ENCODE measurements around the gene TTR.

Gene TTR

DNA sequence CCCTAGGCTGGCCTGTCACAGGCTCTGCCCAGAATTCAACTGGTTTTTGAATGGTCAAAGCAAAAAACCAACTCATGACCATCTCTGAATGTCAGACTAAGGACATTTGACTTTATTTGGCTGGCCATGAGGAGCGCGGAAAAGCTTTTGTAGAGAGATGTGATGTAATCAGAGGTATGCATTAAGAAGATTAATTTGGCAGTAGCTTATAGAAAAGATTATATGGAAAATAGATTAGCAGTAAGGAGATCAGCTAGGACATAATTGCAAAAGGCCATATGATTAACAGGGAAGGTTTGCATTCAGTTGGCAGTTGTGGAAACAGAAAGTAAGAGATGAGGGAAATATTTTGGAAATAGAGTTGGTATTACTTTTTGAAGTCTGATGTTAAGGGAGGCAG, 12.3 kb upstream of the TTR start:
- DNase-seq (ENCODE audit: low spot score): no peak

- DNase-seq (ENCODE audit: low spot score): no peak
These were observed 10.0 kb upstream of the TTR start for GRCh38 chr18:31581498-31582197.

DNA sequence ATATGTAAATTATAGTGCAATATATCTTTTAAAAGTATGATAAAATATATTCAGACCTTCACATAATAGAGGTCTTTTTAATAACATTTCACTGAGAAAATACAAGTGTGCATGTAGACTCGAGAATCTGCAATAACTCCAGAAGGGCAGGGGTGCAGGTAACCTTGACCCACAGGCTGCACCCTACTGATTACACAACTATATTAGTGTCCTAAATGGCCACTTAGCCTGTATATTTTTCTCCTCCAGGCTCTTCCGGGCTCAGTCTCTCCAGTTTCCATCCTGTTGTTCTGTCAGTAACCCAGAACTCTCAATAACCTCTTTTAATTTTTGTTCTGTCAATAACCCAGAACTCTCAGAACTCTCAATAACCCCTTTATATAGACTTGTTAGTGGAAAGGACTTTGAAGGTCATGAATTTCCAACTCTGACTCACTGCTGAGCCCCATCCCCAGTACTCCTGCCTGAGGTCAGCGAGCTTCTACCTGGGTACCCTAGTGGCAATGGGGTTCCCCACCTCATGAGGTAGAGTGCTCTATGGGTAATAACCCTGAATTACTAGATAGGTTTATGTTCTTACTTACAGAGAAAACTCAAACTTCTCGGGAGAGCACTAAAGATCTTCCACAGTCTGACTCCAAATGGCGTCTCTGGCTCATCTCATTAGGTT, 8.4 kb upstream of the TTR start:
- no peak for DNase-seq (ENCODE audit: low spot score)

- DNase-seq (ENCODE audit: low spot score): no peak
These were observed 5.7 kb upstream of the TTR start for GRCh38 chr18:31585991-31586390.

- DNase-seq (ENCODE audit: low spot score): no peak
These were observed 5.1 kb upstream of the TTR start for GRCh38 chr18:31586616-31587015.

- no peak for DNase-seq (ENCODE audit: low spot score)
These were observed 4.1 kb upstream of the TTR start for GRCh38 chr18:31587529-31587928.

DNA sequence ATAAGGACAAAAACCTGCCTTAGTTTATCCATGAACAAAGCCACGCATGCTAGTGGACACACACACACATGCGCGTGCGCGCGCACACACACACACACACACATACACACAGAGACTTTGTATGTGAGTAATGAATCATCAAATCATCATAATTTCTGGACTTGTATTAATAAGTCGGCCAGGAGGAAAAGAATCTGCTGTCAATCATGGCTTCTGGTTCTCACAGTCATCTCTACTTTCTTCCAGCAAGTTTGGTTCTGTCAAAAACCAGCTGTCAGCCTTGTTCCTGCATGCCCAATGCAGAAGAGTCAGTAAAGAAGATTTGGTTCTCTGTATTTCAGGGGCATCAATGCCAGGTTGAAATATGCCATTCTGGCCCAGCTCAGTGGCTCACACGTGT, 1.1 kb upstream of the TTR start:
- DNase-seq (ENCODE audit: low spot score): no peak

DNA sequence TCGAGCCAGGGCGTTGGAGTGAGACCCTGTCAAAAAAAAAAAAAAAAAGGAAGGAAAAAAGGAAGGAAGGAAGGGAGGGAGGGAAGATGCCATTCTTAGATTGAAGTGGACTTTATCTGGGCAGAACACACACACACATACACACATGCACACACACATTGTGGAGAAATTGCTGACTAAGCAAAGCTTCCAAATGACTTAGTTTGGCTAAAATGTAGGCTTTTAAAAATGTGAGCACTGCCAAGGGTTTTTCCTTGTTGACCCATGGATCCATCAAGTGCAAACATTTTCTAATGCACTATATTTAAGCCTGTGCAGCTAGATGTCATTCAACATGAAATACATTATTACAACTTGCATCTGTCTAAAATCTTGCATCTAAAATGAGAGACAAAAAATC, 564 bp upstream of the TTR start:
- no peak for DNase-seq (ENCODE audit: low spot score)

- DNase-seq (ENCODE audit: low spot score): no peak
These were observed 955 bp downstream of the TTR start for GRCh38 chr18:31592506-31593157.

DNA sequence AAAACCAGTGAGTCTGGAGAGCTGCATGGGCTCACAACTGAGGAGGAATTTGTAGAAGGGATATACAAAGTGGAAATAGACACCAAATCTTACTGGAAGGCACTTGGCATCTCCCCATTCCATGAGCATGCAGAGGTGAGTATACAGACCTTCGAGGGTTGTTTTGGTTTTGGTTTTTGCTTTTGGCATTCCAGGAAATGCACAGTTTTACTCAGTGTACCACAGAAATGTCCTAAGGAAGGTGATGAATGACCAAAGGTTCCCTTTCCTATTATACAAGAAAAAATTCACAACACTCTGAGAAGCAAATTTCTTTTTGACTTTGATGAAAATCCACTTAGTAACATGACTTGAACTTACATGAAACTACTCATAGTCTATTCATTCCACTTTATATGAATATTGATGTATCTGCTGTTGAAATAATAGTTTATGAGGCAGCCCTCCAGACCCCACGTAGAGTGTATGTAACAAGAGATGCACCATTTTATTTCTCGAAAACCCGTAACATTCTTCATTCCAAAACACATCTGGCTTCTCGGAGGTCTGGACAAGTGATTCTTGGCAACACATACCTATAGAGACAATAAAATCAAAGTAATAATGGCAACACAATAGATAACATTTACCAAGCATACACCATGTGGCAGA, 3.6 kb downstream of the TTR start:
- DNase-seq (ENCODE audit: low spot score): no peak

DNA sequence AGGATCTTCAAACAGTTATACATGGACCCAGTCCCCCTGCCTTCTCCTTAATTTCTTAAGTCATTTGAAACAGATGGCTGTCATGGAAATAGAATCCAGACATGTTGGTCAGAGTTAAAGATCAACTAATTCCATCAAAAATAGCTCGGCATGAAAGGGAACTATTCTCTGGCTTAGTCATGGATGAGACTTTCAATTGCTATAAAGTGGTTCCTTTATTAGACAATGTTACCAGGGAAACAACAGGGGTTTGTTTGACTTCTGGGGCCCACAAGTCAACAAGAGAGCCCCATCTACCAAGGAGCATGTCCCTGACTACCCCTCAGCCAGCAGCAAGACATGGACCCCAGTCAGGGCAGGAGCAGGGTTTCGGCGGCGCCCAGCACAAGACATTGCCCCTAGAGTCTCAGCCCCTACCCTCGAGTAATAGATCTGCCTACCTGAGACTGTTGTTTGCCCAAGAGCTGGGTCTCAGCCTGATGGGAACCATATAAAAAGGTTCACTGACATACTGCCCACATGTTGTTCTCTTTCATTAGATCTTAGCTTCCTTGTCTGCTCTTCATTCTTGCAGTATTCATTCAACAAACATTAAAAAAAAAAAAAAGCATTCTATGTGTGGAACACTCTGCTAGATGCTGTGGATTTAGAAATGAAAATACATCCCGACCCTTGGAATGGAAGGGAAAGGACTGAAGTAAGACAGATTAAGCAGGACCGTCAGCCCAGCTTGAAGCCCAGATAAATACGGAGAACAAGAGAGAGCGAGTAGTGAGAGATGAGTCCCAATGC, 4.6 kb downstream of the TTR start:
- no peak for DNase-seq (ENCODE audit: low spot score)

DNA sequence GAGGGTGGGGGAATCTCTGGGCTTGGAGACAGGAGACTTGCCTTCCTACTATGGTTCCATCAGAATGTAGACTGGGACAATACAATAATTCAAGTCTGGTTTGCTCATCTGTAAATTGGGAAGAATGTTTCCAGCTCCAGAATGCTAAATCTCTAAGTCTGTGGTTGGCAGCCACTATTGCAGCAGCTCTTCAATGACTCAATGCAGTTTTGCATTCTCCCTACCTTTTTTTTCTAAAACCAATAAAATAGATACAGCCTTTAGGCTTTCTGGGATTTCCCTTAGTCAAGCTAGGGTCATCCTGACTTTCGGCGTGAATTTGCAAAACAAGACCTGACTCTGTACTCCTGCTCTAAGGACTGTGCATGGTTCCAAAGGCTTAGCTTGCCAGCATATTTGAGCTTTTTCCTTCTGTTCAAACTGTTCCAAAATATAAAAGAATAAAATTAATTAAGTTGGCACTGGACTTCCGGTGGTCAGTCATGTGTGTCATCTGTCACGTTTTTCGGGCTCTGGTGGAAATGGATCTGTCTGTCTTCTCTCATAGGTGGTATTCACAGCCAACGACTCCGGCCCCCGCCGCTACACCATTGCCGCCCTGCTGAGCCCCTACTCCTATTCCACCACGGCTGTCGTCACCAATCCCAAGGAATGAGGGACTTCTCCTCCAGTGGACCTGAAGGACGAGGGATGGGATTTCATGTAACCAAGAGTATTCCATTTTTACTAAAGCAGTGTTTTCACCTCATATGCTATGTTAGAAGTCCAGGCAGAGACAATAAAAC, 6.5 kb downstream of the TTR start:
- no peak for DNase-seq (ENCODE audit: low spot score)

GRCh38 chr18:31603315-31603714, 11.6 kb downstream of the TTR start:
- no peak for DNase-seq (ENCODE audit: low spot score)

GRCh38 chr18:31606265-31606664, 14.6 kb downstream of the TTR start:
- DNase-seq (ENCODE audit: low spot score): no peak

- DNase-seq (ENCODE audit: low spot score): no peak
These were observed 15.7 kb downstream of the TTR start for GRCh38 chr18:31607384-31607783.

GRCh38 chr18:31609886-31610285, 18.2 kb downstream of the TTR start:
- DNase-seq (ENCODE audit: low spot score): no peak

GRCh38 chr18:31610286-31611205, 18.9 kb downstream of the TTR start:
- DNase-seq (ENCODE audit: low spot score): no peak

DNA sequence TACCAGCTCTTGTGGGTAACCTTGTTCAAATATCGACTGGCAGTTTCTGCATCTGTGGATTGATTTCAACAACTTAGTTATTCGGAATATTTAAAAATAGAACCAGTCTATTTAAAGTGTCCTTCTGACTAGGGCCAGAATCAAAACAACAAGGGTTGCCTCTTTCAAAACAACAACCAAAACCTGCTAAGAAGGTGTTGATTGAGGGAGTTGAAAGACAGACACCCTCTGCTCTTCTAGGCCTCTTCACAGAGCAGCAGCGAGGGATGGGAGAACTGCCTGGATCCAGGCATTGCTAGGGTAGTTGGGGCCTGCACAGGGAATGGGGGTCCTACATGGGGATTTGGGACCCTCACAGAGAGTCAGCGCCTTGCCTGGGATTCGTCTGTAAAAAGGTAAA, 19.8 kb downstream of the TTR start:
- DNase-seq (ENCODE audit: low spot score): no peak

DNA sequence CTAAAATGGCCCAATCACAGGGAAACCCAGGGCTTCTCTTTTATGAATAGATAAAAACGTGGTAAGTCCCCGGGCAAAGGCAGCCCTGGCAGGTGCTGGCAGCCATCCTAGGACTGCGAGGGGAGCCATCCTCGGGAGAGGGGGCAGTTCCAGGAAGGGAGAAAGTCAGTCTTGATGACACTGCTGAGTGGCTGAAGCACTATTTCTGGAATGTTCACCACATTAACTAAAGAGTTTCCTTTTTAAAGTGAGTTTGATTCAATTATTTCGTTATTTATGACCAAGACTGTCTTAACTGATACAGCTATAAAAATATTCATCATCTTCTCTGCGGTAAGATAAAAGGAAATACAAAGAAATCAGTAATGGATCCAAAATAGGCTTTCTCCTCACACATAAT, 20.4 kb downstream of the TTR start:
- DNase-seq (ENCODE audit: low spot score): no peak

GRCh38 chr18:31614044-31614443, 22.4 kb downstream of the TTR start:
- DNase-seq (ENCODE audit: low spot score): no peak

Measured in SW480 (cell line).